ENCODE measurements around the gene GALK1.

Gene GALK1

GRCh38 chr17:75748706-75749105 is 16.3 kb downstream of the GALK1 start:
- no peak for DNase-seq

- no peak for DNase-seq
Observed at GRCh38 chr17:75743625-75744206, 21.3 kb downstream of the GALK1 start.

GRCh38 chr17:75742337-75742736 is 22.7 kb downstream of the GALK1 start:
- DNase-seq, result no peak

GRCh38 chr17:75740631-75741077 is 24.3 kb downstream of the GALK1 start:
- DNase-seq, result no peak

- no peak for DNase-seq
Observed at GRCh38 chr17:75740215-75740614, 24.8 kb downstream of the GALK1 start.

GRCh38 chr17:75739801-75740200 is 25.2 kb downstream of the GALK1 start:
- no peak for DNase-seq

GRCh38 chr17:75739174-75739573 is 25.8 kb downstream of the GALK1 start:
- DNase-seq, result no peak

GRCh38 chr17:75738218-75738802 is 26.7 kb downstream of the GALK1 start:
- DNase-seq, result no peak

- no peak for DNase-seq
Observed at GRCh38 chr17:75737133-75737962, 27.6 kb downstream of the GALK1 start.

GRCh38 chr17:75736173-75736835 is 28.7 kb downstream of the GALK1 start:
- no peak for DNase-seq

GRCh38 chr17:75734674-75735294 is 30.2 kb downstream of the GALK1 start:
- DNase-seq, result no peak

- no peak for DNase-seq
Observed at GRCh38 chr17:75733471-75733870, 31.5 kb downstream of the GALK1 start.

- no peak for DNase-seq
Observed at GRCh38 chr17:75731716-75732498, 33.1 kb downstream of the GALK1 start.

GRCh38 chr17:75731086-75731715 is 33.8 kb downstream of the GALK1 start:
- DNase-seq, result no peak

- no peak for DNase-seq
Observed at GRCh38 chr17:75730065-75730464, 34.9 kb downstream of the GALK1 start.

- DNase-seq, result no peak
Observed at GRCh38 chr17:75729351-75729750, 35.6 kb downstream of the GALK1 start.

GRCh38 chr17:75727391-75727790 is 37.6 kb downstream of the GALK1 start:
- no peak for DNase-seq

GRCh38 chr17:75725504-75725903 is 39.5 kb downstream of the GALK1 start:
- no peak for DNase-seq

- no peak for DNase-seq
Observed at GRCh38 chr17:75724016-75725003, 40.7 kb downstream of the GALK1 start.

GRCh38 chr17:75723171-75723930 is 41.6 kb downstream of the GALK1 start:
- DNase-seq, result no peak
